C4-2B (cell line): Measurements from ENCODE around the gene RACGAP1.

ENCODE experiments used
- CTCF ChIP-seq: fragments of 450-650 bp; conservative IDR thresholded peaks from 2 replicates; pipeline ENCODE4 v1.5.1; 2017; ENCODE audit warnings: mild to moderate bottlenecking
- ZFX ChIP-seq: fragments of 450-650 bp; IDR thresholded peaks from 2 replicates; pipeline ENCODE4 v1.6.1; 2017

GRCh38 chr12:50021031-50021430 is 4.3 kb downstream of the RACGAP1 start:
- TF ChIP-seq CTCF (no peak), ZFX (no peak)
